Measurements from ENCODE around the gene RABL3. TPM values are rescaled to one million over a fixed set of nuclear protein-coding genes. Genes with fewer than 3 reads are reported as not detected.

Gene RABL3
- total and polyA plus RNA-seq, 2 of the 13 experiments (the other 11 are each of a cell fraction or from before 2014, with no cell fraction given) = 4.8 to 31.9 TPM

- TF ChIP-seq ASH2L (IDR thresholded peaks at IDR 0.05; ENCODE audit: insufficient read length, low read depth, low read length) = peak; percentile 82
- TF ChIP-seq ZNF816 (CRISPR knock-in tag; IDR thresholded peaks at IDR 0.05; ENCODE audit: borderline replicate concordance) = no peak
- 0 out of 2 replicates have a peak, but pooled peaks have one; percentile 13 for TF ChIP-seq ISL2 (CRISPR knock-in tag; IDR thresholded peaks at IDR 0.05)
- TF ChIP-seq ZNF331 (CRISPR knock-in tag; IDR thresholded peaks at IDR 0.05) = no peak
- TF ChIP-seq ZBTB7A (CRISPR knock-in tag; IDR thresholded peaks at IDR 0.05) = no peak
- no peak for TF ChIP-seq JARID2 (CRISPR knock-in tag; IDR thresholded peaks at IDR 0.05; ENCODE audit: insufficient replicate concordance)
- no peak for TF ChIP-seq SRSF4 (IDR thresholded peaks at IDR 0.05; ENCODE audit: low read depth, low read length, poor library complexity, severe bottlenecking)
- TF ChIP-seq YEATS4 (CRISPR knock-in tag; IDR thresholded peaks at IDR 0.05; ENCODE audit: borderline replicate concordance) = no peak
- TF ChIP-seq XBP1 (CRISPR knock-in tag; IDR thresholded peaks at IDR 0.05) = no peak
- no peak for TF ChIP-seq TBX2 (CRISPR knock-in tag; IDR thresholded peaks at IDR 0.05; ENCODE audit: borderline replicate concordance)
- no peak for TF ChIP-seq ZNF296 (CRISPR knock-in tag; conservative IDR thresholded peaks at IDR 0.05)
- peak; percentile 77 for TF ChIP-seq DBP (CRISPR knock-in tag; IDR thresholded peaks at IDR 0.05; ENCODE audit: not compliant biosample characterization)
- no peak for TF ChIP-seq ZNF18 (CRISPR knock-in tag; IDR thresholded peaks at IDR 0.05; ENCODE audit: insufficient replicate concordance)
- no peak for TF ChIP-seq SMC3 (IDR thresholded peaks at IDR 0.05; ENCODE audit: low read length)
- no peak for TF ChIP-seq SMYD3 (CRISPR knock-in tag; IDR thresholded peaks at IDR 0.05)
- TF ChIP-seq ZNF549 (CRISPR knock-in tag; IDR thresholded peaks at IDR 0.05) = no peak
- TF ChIP-seq ZNF782 (CRISPR knock-in tag; IDR thresholded peaks at IDR 0.05; ENCODE audit: borderline replicate concordance) = no peak
- peak; percentile 23; the same call in 1 of the 2 replicates for TF ChIP-seq NFKB2 (CRISPR knock-in tag; IDR thresholded peaks at IDR 0.05; ENCODE audit: borderline replicate concordance)
- TF ChIP-seq NONO (IDR thresholded peaks at IDR 0.05) = no peak
- 0 out of 2 replicates have a peak, but pooled peaks have one; percentile 21 for TF ChIP-seq NONO (CRISPR knock-in tag; conservative IDR thresholded peaks at IDR 0.05)
- no peak for TF ChIP-seq GPBP1L1 (CRISPR knock-in tag; IDR thresholded peaks at IDR 0.05)
- TF ChIP-seq DZIP1 (CRISPR knock-in tag; IDR thresholded peaks at IDR 0.05) = no peak
- no peak for TF ChIP-seq RNF2 (conservative IDR thresholded peaks at IDR 0.05; ENCODE audit: low read depth)
Measured at GRCh38 chr3:120742849-120743365, 591 bp upstream of the RABL3 start (continued).

All from HepG2 (cell line).